Measurements from ENCODE around the gene JAKMIP3.

GRCh38 chr10:132040046-132040445 lies 25.7 kb upstream of the JAKMIP3 start:
- TF ChIP-seq CTCF (IDR thresholded peaks at IDR 0.05), result no peak
- no peak for TF ChIP-seq EP300 (IDR thresholded peaks at IDR 0.05)
